B cell (primary cell): Measurements from ENCODE around the gene CFHR5. TPM values are rescaled to one million over a fixed set of nuclear protein-coding genes. Genes with fewer than 3 reads are reported as not detected.
"Not testable (repeated sequence)": the region's sequence is repeated elsewhere in the genome, so short reads cannot be mapped to it uniquely, and the experiment has no call there.

ENCODE experiments used
- ATAC-seq: fragments of 200-7000 bp; cut with Tn5 transposase; one replicate; pipeline ENCODE4 v1.10.0; 2021; ENCODE audit warnings: low read depth, mild to moderate bottlenecking, moderate number of reproducible peaks, moderate library complexity
- CTCF ChIA-PET: fragments of 350-600 bp; sonication (Branson Sonifier 250); formaldehyde crosslinking; loops from one replicate; lab custom pipeline; 2021; ENCODE audit warnings: antibody characterized with exemption, inconsistent platforms; lab: Charles Lee
- POLR2A ChIA-PET: fragments of 350-600 bp; sonication (Branson Sonifier 250); formaldehyde crosslinking; loops from one replicate; lab custom pipeline; 2021; ENCODE audit warnings: antibody characterized with exemption; lab: Charles Lee
- DNase-seq: peaks from one replicate; pipeline ENCODE4 v3.0.0; 2013
- H2AFZ ChIP-seq: 2 replicates; pipeline ENCODE4 v1.6.1; 2012; ENCODE audit warnings: mild to moderate bottlenecking, low read depth, low read length; ENCODE audit not compliant: insufficient read depth, poor library complexity, severe bottlenecking
- H3K27ac ChIP-seq, 2 donors: 1 replicate in 1 of 2; 2 replicates in 1 of 2; pipeline ENCODE4 v1.5.1; 2012 to 2013; ENCODE audit warnings: low read length in 2 of 2, mild to moderate bottlenecking in 2 of 2, moderate library complexity in 1 of 2
- H3K27me3 ChIP-seq, 4 experiments: fragments of 200-600 bp in 1 of 4; sonication (generic) in 1 of 4; replicated peaks in 1 of 4; 1 replicate in 2 of 4; 2 replicates in 2 of 4; pipeline versions ENCODE4 v1.6.1 to v1.7.0; 2013 to 2016; ENCODE audit warnings: low read length in 3 of 4, mild to moderate bottlenecking in 2 of 4, mixed read lengths in 1 of 4, moderate library complexity in 1 of 4; ENCODE audit not compliant: insufficient read depth in 4 of 4, control insufficient read depth in 3 of 4; ENCODE audit errors: control extremely low read depth in 1 of 4
- H3K36me3 ChIP-seq, 2 experiments: replicated peaks in 1 of 2; 1 replicate in 1 of 2; 2 replicates in 1 of 2; pipeline versions ENCODE4 v1.6.1 to v1.7.1; 2013; ENCODE audit warnings: low read length in 1 of 2; ENCODE audit not compliant: insufficient read depth in 2 of 2, control insufficient read depth in 1 of 2; ENCODE audit errors: control extremely low read depth in 1 of 2, extremely low read depth in 1 of 2
- H3K4me1 ChIP-seq, 2 donors: fragments of 200-600 bp in 1 of 2; sonication (generic) in 1 of 2; 1 replicate in 1 of 2; 2 replicates in 1 of 2; pipeline versions ENCODE4 v1.5.1 to v1.6.1; 2013 to 2017; ENCODE audit warnings: low read length in 2 of 2; ENCODE audit not compliant: control insufficient read depth in 2 of 2, insufficient read depth in 2 of 2
- H3K4me2 ChIP-seq: replicated peaks from 2 replicates; pipeline ENCODE3; 2012; ENCODE audit warnings: mild to moderate bottlenecking, low read depth, low read length; ENCODE audit not compliant: poor library complexity, severe bottlenecking
- H3K4me3 ChIP-seq, 5 experiments: fragments of 200-600 bp in 1 of 5; sonication (generic) in 1 of 5; 1 replicate in 3 of 5; 2 replicates in 2 of 5; pipeline versions ENCODE4 v1.5.1 to v1.7.0; 2011 to 2016; ENCODE audit warnings: low read length in 4 of 5, mild to moderate bottlenecking in 4 of 5, low read depth in 2 of 5, control low read depth in 1 of 5, moderate library complexity in 1 of 5; ENCODE audit not compliant: insufficient read depth in 1 of 5; ENCODE audit errors: control extremely low read depth in 1 of 5, extremely low read depth in 1 of 5
- H3K79me2 ChIP-seq: fragments of 200-600 bp; sonication (generic); one replicate; pipeline ENCODE4 v1.6.0; 2016; ENCODE audit warnings: low read length; ENCODE audit not compliant: control insufficient read depth, insufficient read depth
- H3K9ac ChIP-seq: fragments of 200-600 bp; sonication (generic); 2 replicates; pipeline ENCODE4 v1.6.1; 2017; ENCODE audit warnings: mild to moderate bottlenecking, low read length, moderate library complexity
- H3K9me3 ChIP-seq, 3 donors: one replicate each; pipeline versions ENCODE4 v1.6.1 to v1.7.1; 2013; ENCODE audit warnings: low read length in 2 of 3; ENCODE audit not compliant: control insufficient read depth in 2 of 3, insufficient read depth in 1 of 3; ENCODE audit errors: control extremely low read depth in 1 of 3
- H4K20me1 ChIP-seq: 2 replicates; pipeline ENCODE4 v1.6.0; 2012; ENCODE audit warnings: mild to moderate bottlenecking, low read length; ENCODE audit not compliant: insufficient read depth, control insufficient read depth, poor library complexity, severe bottlenecking
- H3K27ac Mint-ChIP-seq: one replicate; pipeline ENCODE4 v1.8.0; 2021; ENCODE audit warnings: mixed read lengths
- H3K27me3 Mint-ChIP-seq: one replicate; pipeline ENCODE4 v1.8.0; 2021; ENCODE audit warnings: mixed read lengths
- H3K4me1 Mint-ChIP-seq: one replicate; pipeline ENCODE4 v1.8.0; 2021; ENCODE audit warnings: mixed read lengths
- H3K4me3 Mint-ChIP-seq: one replicate; pipeline ENCODE4 v1.8.0; 2021; ENCODE audit warnings: mixed read lengths
- H3K9me3 Mint-ChIP-seq: one replicate; pipeline ENCODE4 v1.8.0; 2022; ENCODE audit warnings: mixed read lengths; ENCODE audit not compliant: insufficient read depth
- CTCF ChIP-seq: fragments of 200-600 bp; IDR thresholded peaks from one replicate; pipeline ENCODE4 v1.8.0; 2022; ENCODE audit warnings: antibody characterized with exemption, mild to moderate bottlenecking
- EZH2 ChIP-seq: IDR thresholded peaks from 2 replicates; pipeline ENCODE4 v1.6.1; 2012; ENCODE audit warnings: borderline replicate concordance, low read depth, mild to moderate bottlenecking, moderate library complexity, low read length; ENCODE audit not compliant: insufficient read depth, poor library complexity, severe bottlenecking
- WGBS: methylation state at CpG from one replicate; pipeline ENCODE4 v1.1.5; 2013; ENCODE audit warnings: missing lambda C conversion rate; ENCODE audit not compliant: insufficient coverage; 5-methylcytosine and 5-hydroxymethylcytosine counted together
- intact Hi-C: fragments of 100-400 bp; cut with micrococcal nuclease; formaldehyde crosslinking; loops from one replicate; pipeline ENCODE4 v1.10.0; 2022
- polyA plus RNA-seq: library from polyadenylated mRNA; depleted of rRNA; stranded (reverse); fragments of >200 nt; gene quantifications from 2 replicates; pipeline ENCODE4 v1.2.3, GENCODE V29; 2012
- total RNA-seq, 2 donors: library from RNA; stranded (reverse); fragments of 120-200 nt in 1 of 2; gene quantifications; 1 replicate in 1 of 2; 2 replicates in 1 of 2; pipeline versions ENCODE4 v1.2.3 to v1.2.4, GENCODE V29; 2013 to 2022

Gene CFHR5
- total and polyA plus RNA-seq, 2 donors (not counting 1 experiment from before 2014, with no cell fraction given) = not detected

- Mint-ChIP-seq H3K4me3 (no peak overlapping the region), H3K4me1 (no peaks in the 10 kb centered on the region), H3K9me3 (no peaks in the 10 kb centered on the region), H3K27ac (no peak overlapping the region), H3K27me3 (no peaks in the 10 kb centered on the region)
- intact Hi-C loops = no loop called here
- 95% methylated on average over 29 of the region's 32 CpGs for WGBS
- DNase-seq (peak; percentile 1), ATAC-seq (no peak)
- H2AFZ ChIP-seq = no peak overlapping the region
- H3K4me1 ChIP-seq = no peaks in the 10 kb centered on the region
- H3K9ac ChIP-seq = no peak overlapping the region
- no peaks in the 10 kb centered on the region for H3K79me2 ChIP-seq
- no peaks in the 10 kb centered on the region for H3K36me3 ChIP-seq
- no peaks in the 10 kb centered on the region for H3K27me3 ChIP-seq
- H3K4me3 ChIP-seq = no peak overlapping the region
- no peak overlapping the region for H3K27ac ChIP-seq
- ChIA-PET POLR2A (no interaction called here), CTCF (no interaction called here)
- peaks cover 0 to 7% (median 0%) of the 10 kb centered on the region in 3 donors for H3K9me3 ChIP-seq
- no peak overlapping the region for H3K4me2 ChIP-seq
- H4K20me1 ChIP-seq = no peaks in the 10 kb centered on the region
- TF ChIP-seq EZH2 = no peak
- no peak for TF ChIP-seq CTCF
Observed at GRCh38 chr1:196933531-196934189, 43.7 kb upstream of the CFHR5 start.

- H3K9me3 ChIP-seq, H2AFZ ChIP-seq, H3K4me3 Mint-ChIP-seq, ATAC-seq, H3K4me1 Mint-ChIP-seq, H3K4me3 ChIP-seq, POLR2A ChIA-PET, intact Hi-C loops, H3K9ac ChIP-seq, H3K4me1 ChIP-seq, CTCF ChIA-PET, H3K4me2 ChIP-seq, H3K27me3 ChIP-seq, DNase-seq, H3K79me2 ChIP-seq, H3K36me3 ChIP-seq, H3K27ac Mint-ChIP-seq, H3K27ac ChIP-seq, H4K20me1 ChIP-seq, H3K27me3 Mint-ChIP-seq, H3K9me3 Mint-ChIP-seq: not testable (repeated sequence)
- WGBS = no CpG with 5 or more reads among the region's 6 CpGs
Observed at GRCh38 chr1:196941474-196941873, 35.9 kb upstream of the CFHR5 start.

GRCh38 chr1:196943568-196943967 is 33.8 kb upstream of the CFHR5 start, which contains the start of gene CFHR2:
CFHR2 (plus strand) TSS chr1:196943738; CDS start chr1:196943881, 143 bp downstream.
- H3K4me1 ChIP-seq, H2AFZ ChIP-seq, POLR2A ChIA-PET, H3K4me1 Mint-ChIP-seq, H3K4me3 Mint-ChIP-seq, H3K27me3 Mint-ChIP-seq, H3K4me2 ChIP-seq, CTCF ChIA-PET, H3K4me3 ChIP-seq, H3K27ac Mint-ChIP-seq, H3K79me2 ChIP-seq, H3K27ac ChIP-seq, H3K9me3 ChIP-seq, H3K27me3 ChIP-seq, H4K20me1 ChIP-seq, H3K36me3 ChIP-seq, H3K9me3 Mint-ChIP-seq, intact Hi-C loops, H3K9ac ChIP-seq, DNase-seq, ATAC-seq: not testable (repeated sequence)
- no CpG with 5 or more reads among the region's 1 CpG for WGBS
